GM18907 (cell line): ENCODE results near the gene KAT7.

ENCODE experiments used
- ATAC-seq: cut with Tn5 transposase; IDR thresholded peaks from one replicate; pipeline ENCODE4 v1.9.1; 2021; ENCODE audit warnings: mild to moderate bottlenecking, moderate library complexity; ENCODE audit not compliant: unreplicated experiment

The KAT7 gene

DNA sequence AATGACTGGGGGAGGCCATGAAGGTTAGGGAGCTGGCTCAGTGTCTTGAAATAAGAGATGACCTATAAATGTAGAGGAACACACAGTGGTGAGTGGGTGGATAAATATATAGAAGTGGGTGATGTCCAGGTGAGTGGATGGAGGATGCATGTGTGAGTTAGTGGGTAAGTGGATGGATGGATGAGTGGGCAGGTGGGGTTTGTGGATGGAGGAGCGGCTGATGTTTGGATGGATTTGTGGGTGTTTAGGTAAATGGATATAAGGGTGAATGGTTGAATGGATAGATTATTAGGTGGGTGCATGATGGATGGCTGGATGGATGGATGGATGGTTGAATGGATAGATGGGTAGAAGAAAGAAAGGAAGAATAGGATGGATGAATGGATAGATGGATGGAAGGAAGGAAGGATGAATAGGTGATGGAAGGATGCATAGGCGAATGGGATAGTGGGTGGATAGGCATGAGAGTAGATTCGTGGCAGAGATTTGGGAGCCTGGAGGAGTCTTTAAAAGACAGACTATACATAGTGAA, 78.5 kb downstream of the KAT7 start:
- no peak for ATAC-seq

DNA sequence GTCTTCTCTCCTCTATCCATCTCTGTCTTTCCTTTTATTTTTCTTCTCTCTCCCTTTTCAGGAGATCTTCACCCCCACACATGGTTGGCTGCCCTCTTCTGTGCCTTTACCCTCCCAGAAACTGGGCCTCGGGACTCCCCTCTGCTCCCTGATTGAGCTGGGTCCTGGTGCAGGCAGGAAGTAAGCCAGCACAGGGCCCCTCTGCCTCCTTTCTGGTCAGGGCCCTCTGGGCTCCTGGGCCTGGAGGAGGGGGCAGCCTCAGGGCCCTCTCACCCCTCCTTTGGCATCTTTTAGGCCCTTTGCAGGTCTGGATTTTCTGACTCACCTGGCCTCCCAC, 80.5 kb downstream of the KAT7 start:
- no peak for ATAC-seq

DNA sequence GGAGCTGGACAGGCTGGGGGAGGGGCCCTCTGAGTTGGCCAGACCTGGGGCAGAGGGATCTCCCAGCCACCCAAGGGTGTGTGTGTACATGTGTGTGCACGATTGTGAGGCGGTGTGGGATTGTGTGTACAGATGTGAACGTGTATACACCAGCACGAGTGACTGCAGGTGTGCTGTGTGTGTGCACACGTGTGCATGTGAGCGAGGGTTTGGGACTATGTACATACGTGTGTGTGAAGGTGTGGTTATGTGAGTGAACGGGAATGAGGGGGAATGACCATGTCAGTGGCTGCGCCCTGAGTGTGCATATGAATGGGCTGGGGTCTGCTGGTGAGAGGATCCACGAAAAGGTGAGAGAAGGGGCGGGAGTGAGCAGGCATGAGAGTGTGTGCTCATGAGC, 81.8 kb downstream of the KAT7 start:
- ATAC-seq, result no peak

DNA sequence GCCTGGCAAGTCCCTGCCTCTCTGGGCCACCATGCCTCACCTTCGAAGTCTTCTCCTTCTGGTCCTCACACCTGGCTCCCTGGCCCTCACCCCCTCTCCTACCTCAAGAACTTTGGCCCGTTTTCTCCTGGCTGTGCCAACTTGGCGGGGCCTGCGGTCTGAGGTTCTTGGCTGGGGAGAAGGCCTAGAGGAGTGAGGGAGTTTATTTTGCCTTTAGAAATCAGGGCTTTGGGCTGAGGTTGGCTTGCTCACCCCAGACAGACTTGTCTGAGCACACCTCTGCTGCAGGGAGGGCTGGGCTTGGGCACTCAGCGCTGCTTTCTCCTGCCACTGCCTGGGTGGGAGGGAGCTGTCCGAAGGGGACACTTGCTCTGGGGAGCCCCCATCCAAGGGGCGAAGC, 82.7 kb downstream of the KAT7 start:
- no peak for ATAC-seq

DNA sequence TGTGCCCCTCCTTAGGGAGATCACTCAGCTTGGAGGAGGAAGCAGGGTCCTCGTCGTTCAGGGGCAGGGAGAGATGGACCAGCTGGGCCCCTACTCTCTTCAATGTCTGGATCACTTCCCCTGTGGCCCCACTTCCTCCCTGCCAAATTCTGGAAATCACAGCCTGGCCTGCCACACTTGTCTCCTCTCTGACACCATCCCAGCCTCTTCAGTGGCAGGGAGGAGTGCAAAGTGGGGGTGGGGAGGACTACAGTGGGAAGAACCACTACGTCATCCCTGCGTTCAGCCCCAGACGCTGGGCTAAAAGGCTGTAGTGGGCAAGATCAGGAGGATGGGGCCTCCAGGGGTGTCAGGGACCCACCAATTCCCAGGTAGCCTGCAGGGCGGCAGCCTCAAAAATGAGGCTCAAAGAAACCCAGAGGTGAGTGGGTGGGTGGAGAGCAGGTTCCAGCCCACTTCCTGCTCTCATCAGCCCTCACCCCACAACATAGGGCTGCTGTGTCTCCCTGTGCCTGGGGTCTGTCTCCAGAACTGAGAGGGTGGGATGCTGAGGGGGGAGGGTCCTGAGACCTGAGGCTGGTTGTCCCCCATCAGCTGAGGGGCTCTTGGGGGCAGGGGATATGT, 84.4 kb downstream of the KAT7 start:
- ATAC-seq, result no peak

DNA sequence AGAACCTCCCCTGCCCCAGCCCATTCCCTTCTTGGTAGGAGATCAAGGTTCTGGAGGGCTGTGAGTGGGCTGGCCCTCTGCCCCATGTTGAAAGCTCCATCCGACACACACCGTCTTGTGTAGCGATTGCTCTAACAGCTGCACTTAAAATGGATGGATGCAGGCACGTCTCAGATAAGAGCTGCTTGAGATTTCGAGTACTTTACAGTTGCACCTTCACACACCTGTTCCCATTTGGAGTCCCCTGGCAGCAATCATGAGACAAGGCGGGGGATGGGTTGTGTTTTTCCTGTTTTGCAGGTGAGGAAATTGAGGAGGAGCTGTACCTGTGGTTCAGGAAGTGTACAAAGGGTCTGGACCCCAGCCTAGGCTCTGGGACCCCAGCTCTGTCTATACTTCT, 85.0 kb downstream of the KAT7 start:
- no peak for ATAC-seq

DNA sequence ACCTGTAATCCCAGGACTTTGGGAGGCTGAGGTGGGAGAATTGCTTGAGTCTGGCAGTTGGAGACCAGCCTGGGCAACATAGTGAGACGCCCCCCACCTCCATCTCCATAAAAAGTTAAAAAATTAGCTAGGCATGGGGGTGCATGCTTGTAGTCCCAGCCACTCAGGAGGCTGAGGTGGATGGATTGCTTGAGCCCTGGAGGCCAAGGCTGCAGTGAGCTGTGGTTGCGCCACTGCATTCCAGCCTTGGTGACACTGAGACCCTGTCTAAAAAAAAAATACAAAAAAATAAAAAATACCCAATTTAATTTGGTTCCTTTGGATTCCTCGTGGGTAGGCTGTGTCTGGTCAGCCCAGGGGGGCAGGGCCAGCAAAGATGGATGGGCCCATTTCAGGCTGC, 85.4 kb downstream of the KAT7 start:
- ATAC-seq, result no peak

DNA sequence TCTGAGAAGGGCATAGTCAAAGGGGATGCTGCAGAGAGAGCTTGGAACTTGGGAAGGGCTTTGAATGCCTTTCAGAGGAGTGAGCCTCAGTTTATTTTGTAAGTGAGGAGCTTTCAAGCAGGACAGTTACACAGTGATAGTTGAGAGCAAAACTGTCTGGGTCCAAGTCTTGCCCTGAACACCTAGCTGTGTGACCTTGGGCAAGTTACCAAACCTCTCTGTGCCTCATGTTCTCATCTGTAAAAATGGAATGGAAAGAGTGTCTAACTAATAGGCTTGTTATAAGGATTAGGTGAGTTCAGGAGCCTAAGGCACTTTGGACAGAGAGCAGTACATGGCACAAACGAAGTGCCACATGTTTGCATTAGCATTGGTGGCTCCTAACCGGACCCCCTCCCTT, 86.4 kb downstream of the KAT7 start:
- ATAC-seq, result no peak

DNA sequence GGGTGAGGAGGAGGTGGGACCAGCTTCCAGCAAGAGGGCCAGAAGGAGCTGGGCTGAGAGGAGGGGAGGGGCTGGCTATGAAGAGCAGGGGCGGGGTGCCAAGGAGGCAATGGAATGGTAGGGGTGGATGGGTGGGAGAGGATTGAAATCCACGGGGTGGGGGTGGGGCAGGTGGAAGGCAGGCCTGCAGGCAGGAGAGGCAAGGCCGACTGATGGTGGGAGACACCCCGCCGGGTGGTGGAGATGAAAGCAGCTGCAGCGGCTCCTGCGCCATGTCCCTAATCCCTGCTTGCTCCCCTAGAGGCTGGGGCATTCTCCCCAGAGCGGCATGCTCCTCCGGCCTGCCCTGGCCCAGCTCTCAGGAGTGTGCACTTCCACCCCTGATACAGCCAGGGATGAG, 87.2 kb downstream of the KAT7 start:
- ATAC-seq, result no peak

DNA sequence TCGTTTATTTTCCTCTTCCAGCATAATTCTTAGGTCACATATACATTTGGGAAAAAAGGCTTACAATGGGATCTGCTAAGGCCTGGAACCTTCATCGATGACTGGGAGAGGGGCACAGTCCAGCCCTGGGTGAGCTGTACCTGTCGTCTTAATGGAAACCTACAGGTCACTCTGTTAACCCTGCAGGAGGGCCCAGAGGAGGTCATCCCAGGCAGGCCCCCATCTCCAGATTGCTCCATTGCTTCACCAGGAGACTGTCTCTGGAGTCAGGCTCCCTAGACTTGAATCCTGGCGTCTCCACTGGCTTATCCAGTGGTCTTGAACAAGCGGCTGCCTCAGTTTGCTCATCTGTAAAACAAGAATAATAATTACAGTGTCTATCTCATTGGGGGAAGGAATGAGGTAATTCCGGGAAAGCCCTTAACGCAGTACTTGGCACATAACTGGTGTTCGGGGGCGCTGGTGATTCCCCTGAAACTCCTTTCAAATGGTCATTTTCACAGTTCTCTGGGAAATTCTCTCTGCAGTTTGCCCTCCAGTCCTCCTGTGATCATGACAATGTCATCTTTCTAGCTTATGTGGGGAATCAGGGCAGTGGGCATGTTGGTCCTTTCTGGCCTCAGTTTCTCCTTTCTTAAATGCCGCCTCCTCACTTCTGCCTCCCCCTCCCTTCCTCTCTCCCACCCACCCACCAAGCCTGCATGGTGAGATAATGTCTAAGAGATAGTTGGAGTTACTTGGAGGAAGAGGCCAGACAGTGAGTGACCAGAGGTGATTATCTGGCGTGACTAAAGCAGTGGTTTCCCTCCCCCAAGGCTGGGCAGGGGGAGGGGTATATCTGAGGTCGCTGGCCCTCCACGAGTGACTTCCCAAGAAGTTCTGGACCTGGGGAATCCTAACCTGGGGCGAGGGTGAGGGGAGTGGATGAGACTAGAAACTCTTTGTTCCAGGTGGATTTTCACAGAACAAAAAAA, 90.7 kb downstream of the KAT7 start:
- no peak for ATAC-seq

DNA sequence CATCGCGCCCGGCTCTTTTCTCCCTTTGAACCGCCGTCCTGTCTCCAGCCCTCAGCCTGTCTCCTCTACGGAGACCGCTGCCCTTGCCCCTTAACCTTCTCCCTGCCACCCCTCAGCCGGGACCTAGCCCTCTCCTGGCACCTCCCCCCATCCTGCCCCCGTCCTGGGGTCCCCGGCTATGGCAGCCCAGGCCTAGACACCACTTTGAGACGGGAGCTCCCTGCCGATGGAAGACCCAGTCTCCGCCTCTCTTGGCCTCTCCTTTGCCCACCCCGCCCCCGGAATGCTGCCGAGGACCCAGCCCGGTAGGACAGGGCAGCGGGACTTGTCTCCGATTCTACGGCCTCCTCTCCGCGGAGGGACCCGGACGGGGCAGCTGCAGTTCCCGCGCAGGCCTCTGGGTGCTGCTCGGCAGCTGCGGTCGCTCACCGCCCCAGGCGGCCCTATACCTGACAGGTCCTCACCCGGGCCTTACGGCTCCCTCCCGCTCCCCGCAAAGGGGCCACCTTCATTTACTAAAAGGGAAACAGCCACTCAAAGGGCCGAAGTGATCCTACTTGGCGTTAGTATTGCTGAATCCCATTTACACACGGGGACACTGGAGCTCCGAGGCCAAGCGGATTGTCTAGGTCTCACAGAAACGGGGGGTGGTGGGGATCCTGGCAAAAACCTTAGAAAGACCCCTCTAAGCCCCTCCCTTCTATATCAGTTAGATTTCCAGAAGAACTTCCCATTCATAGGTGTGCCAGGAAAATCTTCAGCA, 92.0 kb downstream of the KAT7 start:
- no peak for ATAC-seq

DNA sequence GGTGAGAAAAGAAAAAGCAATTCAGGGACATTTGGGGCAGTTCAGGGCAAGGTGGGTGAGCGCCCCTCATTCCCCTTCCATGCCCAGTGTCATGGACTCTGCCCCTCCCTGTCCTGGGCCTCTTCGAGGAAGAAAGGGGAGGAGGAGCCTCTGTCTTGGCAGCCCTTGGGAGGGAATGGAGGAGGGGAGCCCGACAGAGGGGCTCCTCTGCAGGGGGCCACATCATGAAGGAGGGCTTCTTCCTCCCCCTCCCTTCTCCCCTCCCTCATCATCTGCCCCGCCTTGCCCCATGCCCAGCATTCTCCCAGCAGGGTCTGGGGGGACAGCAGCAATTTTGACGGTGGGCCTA, 92.5 kb downstream of the KAT7 start:
- ATAC-seq, result no peak

DNA sequence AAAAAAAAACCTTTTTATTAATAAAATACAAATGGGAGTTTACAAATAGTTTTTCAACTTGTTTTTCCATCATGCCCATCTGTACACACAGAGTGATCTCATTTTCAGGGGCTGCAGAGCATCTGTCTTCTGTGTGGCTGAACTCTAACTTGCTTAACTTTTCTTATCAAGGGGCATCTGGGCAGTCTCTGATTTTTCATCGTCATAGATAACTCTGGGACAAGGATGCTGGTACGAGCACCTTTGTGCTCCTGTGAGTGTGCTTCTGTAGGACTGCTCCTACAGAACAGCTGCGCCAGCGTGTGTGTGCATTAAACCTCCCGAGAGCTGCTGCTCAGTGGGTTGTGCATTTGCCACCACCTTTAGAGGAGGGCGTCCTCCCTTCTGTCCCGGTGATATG, 94.0 kb downstream of the KAT7 start:
- no peak for ATAC-seq
